K562 (cell line): ENCODE measurements around the gene GFOD1. TPM values are rescaled to one million over a fixed set of nuclear protein-coding genes. Genes with fewer than 3 reads are reported as not detected.
A peak's percentile ranks its signal among the peaks of the same experiment; 100 is the strongest.

Experiments
- ATF4 ChIP-seq: fragments of 450-650 bp; formaldehyde crosslinking; IDR thresholded peaks from 2 replicates; pipeline ENCODE4 v1.4.0; 2022; ENCODE audit warnings: mild to moderate bottlenecking, moderate library complexity
- CHAMP1 ChIP-seq: fragments of 450-650 bp; IDR thresholded peaks from 2 replicates; pipeline ENCODE4 v1.6.1; 2016; ENCODE audit warnings: mild to moderate bottlenecking
- CHCHD3 ChIP-seq: fragments of 250-450 bp; sonication (Bioruptor Pico); IDR thresholded peaks from 2 replicates; pipeline ENCODE4 v2.1.2; 2022; ENCODE audit warnings: mild to moderate bottlenecking
- CHD4 ChIP-seq: fragments of 200-600 bp; sonication (generic); IDR thresholded peaks from 3 replicates; pipeline ENCODE4 v1.6.1; 2012; ENCODE audit warnings: low read depth, mild to moderate bottlenecking, mixed read lengths, low read length, inconsistent platforms; ENCODE audit not compliant: insufficient read depth, insufficient replicate concordance, poor library complexity, severe bottlenecking
- EWSR1 ChIP-seq: fragments of 450-650 bp; IDR thresholded peaks from 2 replicates; pipeline ENCODE4 v1.6.1; 2018; ENCODE audit warnings: borderline replicate concordance, mild to moderate bottlenecking, low read depth, moderate library complexity; ENCODE audit not compliant: partially characterized antibody
- HDAC3 ChIP-seq: fragments of 450-650 bp; IDR thresholded peaks from 2 replicates; pipeline ENCODE4 v1.6.1; 2018; ENCODE audit warnings: borderline replicate concordance, mild to moderate bottlenecking, moderate library complexity; ENCODE audit not compliant: partially characterized antibody
- HOMEZ ChIP-seq: fragments of 250-450 bp; sonication (Bioruptor Pico); IDR thresholded peaks from 2 replicates; pipeline ENCODE4 v1.4.0; 2020; ENCODE audit warnings: mild to moderate bottlenecking, moderate library complexity
- KLF16 ChIP-seq: IDR thresholded peaks from 2 replicates; pipeline ENCODE4 v1.6.1; 2016; ENCODE audit warnings: antibody characterized with exemption
- MED1 ChIP-seq: sonication (generic); formaldehyde crosslinking; IDR thresholded peaks from 2 replicates; pipeline ENCODE4 v1.8.1; 2023; ENCODE audit warnings: missing genetic modification reagents, borderline replicate concordance
- NBN ChIP-seq: fragments of 450-650 bp; IDR thresholded peaks from 2 replicates; pipeline ENCODE4 v1.6.1; 2016; ENCODE audit warnings: low read depth, mild to moderate bottlenecking
- NFIX ChIP-seq: fragments of 250-450 bp; sonication (Bioruptor Pico); IDR thresholded peaks from 2 replicates; pipeline ENCODE4 v1.4.0; 2020; ENCODE audit warnings: low read depth, mild to moderate bottlenecking, moderate library complexity
- NR3C1 ChIP-seq: sonication (generic); formaldehyde crosslinking; IDR thresholded peaks from 2 replicates; pipeline ENCODE4 v1.8.1; 2022; ENCODE audit warnings: missing genetic modification reagents
- PHF21A ChIP-seq: fragments of 450-650 bp; IDR thresholded peaks from 2 replicates; pipeline ENCODE4 v1.6.1; 2017; ENCODE audit warnings: low read depth, borderline replicate concordance
- PHTF2 ChIP-seq: fragments of 250-450 bp; sonication (Bioruptor Pico); IDR thresholded peaks from 2 replicates; pipeline ENCODE4 v1.5.0; 2021; ENCODE audit warnings: mild to moderate bottlenecking
- SIN3B ChIP-seq: fragments of 450-650 bp; IDR thresholded peaks from 2 replicates; pipeline ENCODE4 v1.6.1; 2017; ENCODE audit warnings: low read depth, mild to moderate bottlenecking, moderate library complexity
- TFAM ChIP-seq: fragments of 250-450 bp; sonication (Bioruptor Pico); conservative IDR thresholded peaks from 2 replicates; pipeline ENCODE4 v1.5.0; 2021; ENCODE audit warnings: mild to moderate bottlenecking, moderate library complexity
- ZKSCAN3 ChIP-seq: fragments of 250-450 bp; sonication (Bioruptor Pico); IDR thresholded peaks from 2 replicates; pipeline ENCODE4 v1.4.0; 2020
- ZNF324 ChIP-seq: fragments of 250-450 bp; sonication (Bioruptor Pico); IDR thresholded peaks from 2 replicates; pipeline ENCODE4 v1.4.0; 2020; ENCODE audit warnings: mild to moderate bottlenecking
- ZNF79 ChIP-seq: fragments of 250-450 bp; sonication (Bioruptor Pico); IDR thresholded peaks from 2 replicates; pipeline ENCODE4 v1.4.0; 2020; ENCODE audit warnings: low read depth, mild to moderate bottlenecking, moderate library complexity
- polyA plus RNA-seq, 8 experiments: library from polyadenylated mRNA; depleted of rRNA in 4 of 8; stranded (reverse) in 5 of 8; unstranded in 3 of 8; fragments of >200 nt; fragmentation: Nextera tagmentation in 2 of 8; fragmentation: Illumina TruSeq in 1 of 8; extraction: Ambion mirVana in 2 of 8; extraction: Trizol in 1 of 8; gene quantifications; 2 replicates each; pipeline versions ENCODE4 v1.2.1 to v1.2.3, GENCODE V29; 2011 to 2014; ENCODE audit warnings: inconsistent platforms in 1 of 8, missing spikeins in 1 of 8
- total RNA-seq, 7 experiments: library from RNA; depleted of rRNA in 6 of 7; stranded (reverse); fragments of >200 nt in 6 of 7; fragmentation: Illumina TruSeq in 2 of 7; extraction: Trizol in 2 of 7; gene quantifications; 2 replicates each; pipeline versions ENCODE4 v1.2.1 to v1.2.3, GENCODE V29; 2011 to 2021; ENCODE audit warnings: low replicate concordance in 1 of 7
- TF ChIP-seq, protein P1 (sequence below): sonication (generic); formaldehyde crosslinking; IDR thresholded peaks from 2 replicates; pipeline ENCODE4 v1.8.1; 2023; ENCODE audit warnings: mild to moderate bottlenecking, missing genetic modification reagents

GFOD1 gene
- total and polyA plus RNA-seq, 9 of the 15 experiments (the other 6 are each of a cell fraction or from before 2014, with no cell fraction given): 3.8 to 12.0 (median 8.2) TPM

- no peak for TF ChIP-seq HOMEZ (CRISPR knock-in tag)
- TF ChIP-seq, protein P1, sequence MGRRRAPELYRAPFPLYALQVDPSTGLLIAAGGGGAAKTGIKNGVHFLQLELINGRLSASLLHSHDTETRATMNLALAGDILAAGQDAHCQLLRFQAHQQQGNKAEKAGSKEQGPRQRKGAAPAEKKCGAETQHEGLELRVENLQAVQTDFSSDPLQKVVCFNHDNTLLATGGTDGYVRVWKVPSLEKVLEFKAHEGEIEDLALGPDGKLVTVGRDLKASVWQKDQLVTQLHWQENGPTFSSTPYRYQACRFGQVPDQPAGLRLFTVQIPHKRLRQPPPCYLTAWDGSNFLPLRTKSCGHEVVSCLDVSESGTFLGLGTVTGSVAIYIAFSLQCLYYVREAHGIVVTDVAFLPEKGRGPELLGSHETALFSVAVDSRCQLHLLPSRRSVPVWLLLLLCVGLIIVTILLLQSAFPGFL: no peak
- no peak for TF ChIP-seq ZKSCAN3 (CRISPR knock-in tag)
- no peak for TF ChIP-seq CHAMP1
- TF ChIP-seq NBN: peak; percentile 32; the same call in 1 of the 2 replicates
- TF ChIP-seq CHD4: no peak
- no peak for TF ChIP-seq MED1 (CRISPR knock-in tag)
- no peak for TF ChIP-seq ZNF324 (CRISPR knock-in tag)
- TF ChIP-seq ATF4 (CRISPR knock-in tag): no peak; the same call in 1 of the 2 replicates
- TF ChIP-seq HDAC3: peak; percentile 86
- no peak for TF ChIP-seq NFIX (CRISPR knock-in tag)
- no peak for TF ChIP-seq SIN3B
- no peak for TF ChIP-seq PHTF2 (CRISPR knock-in tag)
- TF ChIP-seq NR3C1 (CRISPR knock-in tag): no peak
- no peak for TF ChIP-seq CHCHD3
- no peak for TF ChIP-seq TFAM (CRISPR knock-in tag)
- peak; percentile 84 for TF ChIP-seq KLF16
- TF ChIP-seq EWSR1: no peak
- TF ChIP-seq ZNF79 (CRISPR knock-in tag): no peak
- no peak for TF ChIP-seq PHF21A
These were observed 132.1 kb downstream of the GFOD1 start (continued) for GRCh38 chr6:13355043-13355945.
